SK-N-SH (cell line): ENCODE measurements around the gene CACNG4. TPM values are rescaled to one million over a fixed set of nuclear protein-coding genes. Genes with fewer than 3 reads are reported as not detected.

Experiments
- CTCF ChIA-PET: fragments of 300-600, 350-600 bp; formaldehyde crosslinking; extraction: SDS; loops from one replicate; lab custom pipeline; 2021; lab: Yijun Ruan, JAX
- POLR2A ChIA-PET: fragments of 350-600 bp; sonication (Branson Sonifier 250); formaldehyde crosslinking; extraction: SDS; loops from one replicate; lab custom pipeline; 2020; ENCODE audit warnings: antibody characterized with exemption, inconsistent platforms; lab: Yijun Ruan, JAX
- DNase-seq: peaks from one replicate; pipeline ENCODE4 v3.0.0; 2012
- H2AFZ ChIP-seq: fragments of 200-600 bp; sonication (generic); 2 replicates; pipeline ENCODE4 v1.8.1; 2016; ENCODE audit warnings: antibody characterized with exemption, mild to moderate bottlenecking, low read depth
- H3F3A ChIP-seq: fragments of 200-600 bp; sonication (generic); replicated peaks from 2 replicates; pipeline ENCODE3; 2016; ENCODE audit warnings: antibody characterized with exemption, mild to moderate bottlenecking; ENCODE audit not compliant: insufficient read depth
- H3K27ac ChIP-seq, 2 experiments: fragments of 200-500 bp in 1 of 2; fragments of 200-600 bp in 1 of 2; sonication (Bioruptor generic) in 1 of 2; sonication (generic), shearing (Covaris generic) in 1 of 2; 2 replicates each; pipeline versions ENCODE4 v1.5.1 to v1.6.1; 2014 to 2016; ENCODE audit warnings: low read depth in 2 of 2, inconsistent platforms in 1 of 2, low read length in 1 of 2, mild to moderate bottlenecking in 1 of 2, mixed read lengths in 1 of 2
- H3K27me3 ChIP-seq: fragments of 200-600 bp; sonication (generic), shearing (Covaris generic); 2 replicates; pipeline ENCODE4 v1.6.1; 2016; ENCODE audit warnings: mixed run types; ENCODE audit not compliant: insufficient read depth
- H3K36me3 ChIP-seq, 2 experiments: fragments of 200-500 bp in 1 of 2; fragments of 200-600 bp in 1 of 2; sonication (Bioruptor generic) in 1 of 2; sonication (generic) in 1 of 2; replicated peaks in 1 of 2; 2 replicates each; pipeline versions ENCODE3 to v1.5.1; 2014 to 2016; ENCODE audit warnings: low read length in 1 of 2, mild to moderate bottlenecking in 1 of 2; ENCODE audit not compliant: insufficient read depth in 2 of 2, control insufficient read depth in 1 of 2
- H3K4me1 ChIP-seq, 2 experiments: fragments of 200-500 bp in 1 of 2; fragments of 200-600 bp in 1 of 2; sonication (Bioruptor generic) in 1 of 2; sonication (generic), shearing (Covaris generic) in 1 of 2; 2 replicates each; pipeline versions ENCODE4 v1.5.1 to v1.6.1; 2014 to 2016; ENCODE audit warnings: low read depth in 1 of 2, low read length in 1 of 2, mixed run types in 1 of 2; ENCODE audit not compliant: insufficient read depth in 2 of 2, control insufficient read depth in 1 of 2
- H3K4me2 ChIP-seq: fragments of 200-600 bp; sonication (generic), shearing (Covaris generic); 2 replicates; pipeline ENCODE4 v1.6.1; 2017; ENCODE audit warnings: mixed run types
- H3K4me3 ChIP-seq, 2 experiments: fragments of 200-500 bp in 1 of 2; fragments of 200-600 bp in 1 of 2; sonication (Bioruptor generic) in 1 of 2; sonication (generic), shearing (Covaris generic) in 1 of 2; 2 replicates each; pipeline versions ENCODE4 v1.5.1 to v1.8.1; 2014 to 2016; ENCODE audit warnings: low read depth in 2 of 2, inconsistent platforms in 1 of 2, low read length in 1 of 2, mild to moderate bottlenecking in 1 of 2, mixed read lengths in 1 of 2, moderate library complexity in 1 of 2
- H3K79me2 ChIP-seq: fragments of 200-600 bp; sonication (generic); 2 replicates; pipeline ENCODE4 v1.8.1; 2017; ENCODE audit warnings: mild to moderate bottlenecking; ENCODE audit not compliant: insufficient read depth
- H3K9ac ChIP-seq: fragments of 200-600 bp; sonication (generic); 2 replicates; pipeline ENCODE4 v1.6.1; 2017; ENCODE audit warnings: mixed run types
- H3K9me2 ChIP-seq: fragments of 200-600 bp; sonication (generic); 2 replicates; pipeline ENCODE4 v1.6.1; 2017; ENCODE audit warnings: mixed run types
- H3K9me3 ChIP-seq: fragments of 200-600 bp; sonication (generic); 2 replicates; pipeline ENCODE4 v1.6.1; 2017; ENCODE audit warnings: mixed run types, mild to moderate bottlenecking, moderate library complexity
- H4K20me1 ChIP-seq: fragments of 200-600 bp; sonication (generic); 2 replicates; pipeline ENCODE4 v1.6.1; 2017; ENCODE audit warnings: mild to moderate bottlenecking, mixed run types; ENCODE audit not compliant: insufficient read depth
- EP300 ChIP-seq, 2 experiments: IDR thresholded peaks; 2 replicates each; pipeline versions ENCODE4 v1.4.0 to v1.6.1; 2012; ENCODE audit warnings: borderline replicate concordance in 1 of 2, low read depth in 1 of 2, low read length in 1 of 2
- JUND ChIP-seq: IDR thresholded peaks from 2 replicates; pipeline ENCODE4 v1.4.0; 2012
- MXI1 ChIP-seq: IDR thresholded peaks from 2 replicates; pipeline ENCODE4 v1.6.1; 2012; ENCODE audit warnings: mild to moderate bottlenecking, low read depth, low read length, improper control_type of control experiment
- RAD21 ChIP-seq: IDR thresholded peaks from 2 replicates; pipeline ENCODE4 v1.6.1; 2012; ENCODE audit warnings: mild to moderate bottlenecking, low read length
- RCOR1 ChIP-seq: fragments of 150-350 bp; IDR thresholded peaks from 2 replicates; pipeline ENCODE4 v1.6.1; 2017; ENCODE audit warnings: antibody characterized with exemption, low read length
- SIN3A ChIP-seq: IDR thresholded peaks from 2 replicates; pipeline ENCODE4 v1.6.1; 2012; ENCODE audit warnings: low read depth, mild to moderate bottlenecking, low read length, moderate library complexity, borderline replicate concordance
- SMC3 ChIP-seq: IDR thresholded peaks from 2 replicates; pipeline ENCODE4 v1.6.1; 2012; ENCODE audit warnings: low read depth, low read length, improper control_type of control experiment
- TCF12 ChIP-seq: IDR thresholded peaks from 2 replicates; pipeline ENCODE4 v1.4.0; 2012
- WGBS: methylation state at CpG from one replicate; pipeline ENCODE4 v1.1.6; 2017; ENCODE audit warnings: low lambda C conversion rate; 5-methylcytosine and 5-hydroxymethylcytosine counted together
- polyA plus RNA-seq, 3 experiments: library from polyadenylated mRNA; depleted of rRNA; stranded (reverse); fragments of >200 nt; gene quantifications; 2 replicates each; pipeline ENCODE4 v1.2.3, GENCODE V29; 2012
- TF ChIP-seq, protein P1 (sequence below): IDR thresholded peaks from 2 replicates; pipeline ENCODE4 v1.6.1; 2012; ENCODE audit warnings: mild to moderate bottlenecking, low read depth, low read length, moderate library complexity

The CACNG4 gene
- polyA plus RNA-seq, 1 of the 3 experiments (the other 2 are of a cell fraction), result 13.2 TPM

DNA sequence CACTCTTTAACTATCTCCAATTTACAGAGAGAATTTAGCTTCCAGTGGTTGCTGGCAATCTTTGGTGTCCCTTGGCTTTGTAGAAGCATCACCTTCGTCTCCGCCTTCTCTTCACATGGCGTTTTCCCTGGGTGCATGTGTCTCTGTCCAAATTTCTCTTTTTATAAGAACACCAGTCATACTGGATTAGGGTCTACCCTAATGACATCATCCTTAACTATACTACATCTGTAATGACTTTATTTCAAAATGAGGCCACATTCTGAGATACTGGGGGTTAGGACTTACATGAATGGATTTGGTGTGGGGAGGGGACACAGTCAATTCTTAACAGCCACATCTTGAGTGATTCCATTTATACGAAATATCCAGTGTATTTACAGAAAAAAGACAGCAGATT, 22.2 kb downstream of the CACNG4 start:
- Histone ChIP-seq H3K36me3 (peaks cover 0 to 13% of the 10 kb centered on the region in 2 experiments), H4K20me1 (no peaks in the 10 kb centered on the region), H3K9me2 (no peaks in the 10 kb centered on the region), H2AFZ (no peak overlapping the region), H3K79me2 (no peaks in the 10 kb centered on the region), H3K9ac (no peak overlapping the region), H3K27me3 (no peaks in the 10 kb centered on the region), H3F3A (no peaks in the 10 kb centered on the region), H3K4me1 (peaks cover 0 to 69% of the 10 kb centered on the region in 2 experiments; a peak in 2 of 4 replicates), H3K4me2 (no peak overlapping the region), H3K27ac (peak overlapping the region in 1 of 2 experiments; percentile 98; a peak in 2 of 4 replicates), H3K9me3 (no peaks in the 10 kb centered on the region), H3K4me3 (no peak overlapping the region)
- ChIA-PET POLR2A (interaction anchor here (1.4 to 3.9 kb wide), 4 partner anchors 9 to 34 kb away, joined by 3 to 20 read pairs (median 9); no protein-coding TSS in a partner anchor), CTCF (interaction anchor here (1.1 to 2.2 kb wide), 4 partner anchors 9 to 258 kb away, joined by 3 to 8 read pairs (median 7); no protein-coding TSS in a partner anchor)
- WGBS, result 86% methylated on average over 4 of the region's 4 CpGs
- TF ChIP-seq MXI1 (0 out of 2 replicates have a peak, but pooled peaks have one; percentile 33), TCF12 (no peak), SMC3 (no peak), JUND (no peak), RAD21 (no peak)
- DNase-seq, result no peak

DNA sequence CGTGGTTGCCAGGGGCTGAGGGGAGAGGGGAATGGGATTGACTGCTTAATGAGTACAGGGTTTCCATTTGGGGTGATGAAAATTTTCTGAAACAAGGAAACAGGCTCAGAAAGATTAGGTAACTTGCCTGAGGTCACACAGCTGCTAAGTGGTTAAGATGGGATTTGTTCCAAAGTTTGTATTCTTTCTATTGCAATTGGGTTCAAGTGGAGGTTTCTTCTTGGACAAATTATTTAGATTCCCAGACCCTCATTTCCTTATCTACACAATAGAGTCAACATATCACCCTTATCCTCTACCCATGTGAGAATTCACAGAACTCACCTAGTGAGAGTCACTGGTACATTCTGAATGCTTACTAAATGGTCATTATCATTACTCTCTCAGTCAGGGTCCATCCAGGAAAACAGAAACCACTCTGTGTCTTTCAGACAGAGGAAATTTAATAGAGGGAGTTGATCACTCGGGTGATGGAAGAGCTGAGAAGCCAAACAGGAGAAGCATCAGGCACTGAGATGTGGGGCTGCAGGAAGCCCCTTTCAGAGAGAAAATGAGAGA, 22.6 kb downstream of the CACNG4 start:
- no peaks in the 10 kb centered on the region for H3K27me3 ChIP-seq
- no peak overlapping the region for H2AFZ ChIP-seq
- H3K27ac ChIP-seq, result peak overlapping the region in 1 of 2 experiments; percentile 98; a peak in 2 of 4 replicates
- no peak overlapping the region for H3K4me3 ChIP-seq
- ChIA-PET CTCF (interaction anchor here (1.1 to 2.2 kb wide), 4 partner anchors 10 to 259 kb away, joined by 3 to 8 read pairs (median 7); no protein-coding TSS in a partner anchor), POLR2A (interaction anchor here (1.4 to 3.9 kb wide), 4 partner anchors 10 to 33 kb away, joined by 3 to 20 read pairs (median 9); no protein-coding TSS in a partner anchor)
- peaks cover 0 to 71% of the 10 kb centered on the region in 2 experiments; a peak in 2 of 4 replicates for H3K4me1 ChIP-seq
- H3K36me3 ChIP-seq, result peaks cover 0 to 13% of the 10 kb centered on the region in 2 experiments
- 31% methylated on average over 2 of the region's 2 CpGs for WGBS
- H3K9me3 ChIP-seq, result no peaks in the 10 kb centered on the region
- H3K9ac ChIP-seq, result no peak overlapping the region
- no peaks in the 10 kb centered on the region for H3K9me2 ChIP-seq
- TF ChIP-seq RCOR1 (0 out of 2 replicates have a peak, but pooled peaks have one; percentile 44), EP300 (IDR thresholded peaks at IDR 0.05; ENCODE audit: borderline replicate concordance in 1 of 2, low read depth in 1 of 2, low read length in 1 of 2) (peak in 1 of 2 experiments; percentile 91; a peak in 2 of 4 replicates), SIN3A (no peak), MXI1 (0 out of 2 replicates have a peak, but pooled peaks have one; percentile 13)
- TF ChIP-seq, protein P1, sequence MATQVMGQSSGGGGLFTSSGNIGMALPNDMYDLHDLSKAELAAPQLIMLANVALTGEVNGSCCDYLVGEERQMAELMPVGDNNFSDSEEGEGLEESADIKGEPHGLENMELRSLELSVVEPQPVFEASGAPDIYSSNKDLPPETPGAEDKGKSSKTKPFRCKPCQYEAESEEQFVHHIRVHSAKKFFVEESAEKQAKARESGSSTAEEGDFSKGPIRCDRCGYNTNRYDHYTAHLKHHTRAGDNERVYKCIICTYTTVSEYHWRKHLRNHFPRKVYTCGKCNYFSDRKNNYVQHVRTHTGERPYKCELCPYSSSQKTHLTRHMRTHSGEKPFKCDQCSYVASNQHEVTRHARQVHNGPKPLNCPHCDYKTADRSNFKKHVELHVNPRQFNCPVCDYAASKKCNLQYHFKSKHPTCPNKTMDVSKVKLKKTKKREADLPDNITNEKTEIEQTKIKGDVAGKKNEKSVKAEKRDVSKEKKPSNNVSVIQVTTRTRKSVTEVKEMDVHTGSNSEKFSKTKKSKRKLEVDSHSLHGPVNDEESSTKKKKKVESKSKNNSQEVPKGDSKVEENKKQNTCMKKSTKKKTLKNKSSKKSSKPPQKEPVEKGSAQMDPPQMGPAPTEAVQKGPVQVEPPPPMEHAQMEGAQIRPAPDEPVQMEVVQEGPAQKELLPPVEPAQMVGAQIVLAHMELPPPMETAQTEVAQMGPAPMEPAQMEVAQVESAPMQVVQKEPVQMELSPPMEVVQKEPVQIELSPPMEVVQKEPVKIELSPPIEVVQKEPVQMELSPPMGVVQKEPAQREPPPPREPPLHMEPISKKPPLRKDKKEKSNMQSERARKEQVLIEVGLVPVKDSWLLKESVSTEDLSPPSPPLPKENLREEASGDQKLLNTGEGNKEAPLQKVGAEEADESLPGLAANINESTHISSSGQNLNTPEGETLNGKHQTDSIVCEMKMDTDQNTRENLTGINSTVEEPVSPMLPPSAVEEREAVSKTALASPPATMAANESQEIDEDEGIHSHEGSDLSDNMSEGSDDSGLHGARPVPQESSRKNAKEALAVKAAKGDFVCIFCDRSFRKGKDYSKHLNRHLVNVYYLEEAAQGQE, result no peak
- no peak overlapping the region for H3K4me2 ChIP-seq
- H3K79me2 ChIP-seq, result no peaks in the 10 kb centered on the region
- H4K20me1 ChIP-seq, result no peaks in the 10 kb centered on the region
- H3F3A ChIP-seq, result no peaks in the 10 kb centered on the region
- DNase-seq, result peak; percentile 73
